GM12878 (cell line): Measurements from ENCODE around the gene KRT222. TPM values are rescaled to one million over a fixed set of nuclear protein-coding genes. Genes with fewer than 3 reads are reported as not detected.

Source experiments
- ATAC-seq: fragments of 200-7000 bp; cut with Tn5 transposase; 3 replicates; pipeline ENCODE4 v1.9.1; 2020; ENCODE audit warnings: mild to moderate bottlenecking, moderate library complexity
- BruUV-seq: library from RNA; stranded (reverse); fragments of 400-500 nt; replicated peaks from 2 replicates; lab custom pipeline; 2021; lab: Mats Ljungman, UMichigan
- CTCF ChIA-PET: fragments of 300-600 bp; sonication (Branson Sonifier 250); formaldehyde crosslinking; extraction: SDS; loops from one replicate; lab custom pipeline; 2021; ENCODE audit warnings: inconsistent platforms; lab: Yijun Ruan, JAX
- POLR2A ChIA-PET: fragments of 350-600 bp; formaldehyde crosslinking; extraction: SDS; loops from one replicate; lab custom pipeline; 2021; ENCODE audit warnings: inconsistent platforms; lab: Charles Lee
- RAD21 ChIA-PET: fragments of 300-600 bp; sonication (Branson Sonifier 250); formaldehyde crosslinking; loops from one replicate; lab custom pipeline; 2023; ENCODE audit warnings: antibody characterized with exemption; ENCODE audit not compliant: unreplicated experiment; lab: Charles Lee
- SMC1A ChIA-PET: fragments of 300-600 bp; sonication (Branson Sonifier 250); formaldehyde crosslinking; loops from one replicate; lab custom pipeline; 2023; ENCODE audit not compliant: unreplicated experiment, uncharacterized antibody; lab: Charles Lee
- DNase-seq: peaks from one replicate; pipeline ENCODE4 v3.0.0-alpha.2; 2011; ENCODE audit warnings: low read depth, low spot score
- FAIRE-seq: peaks from 3 replicates; lab custom pipeline; 2011; peaks lifted over from hg19 to GRCh38; lab: Jason Lieb, UNC
- H2AFZ ChIP-seq: 2 replicates; pipeline ENCODE4 v1.6.0; 2011; ENCODE audit warnings: low read depth, low read length, control low read depth; ENCODE audit not compliant: control insufficient read depth
- H3K27ac ChIP-seq: 2 replicates; pipeline ENCODE4 v1.5.1; 2011; ENCODE audit warnings: control low read depth; ENCODE audit not compliant: control insufficient read depth, insufficient read depth
- H3K27me3 ChIP-seq, 2 experiments: replicated peaks in 1 of 2; 2 replicates each; pipeline versions ENCODE4 v1.6.0 to v1.6.1; 2011; ENCODE audit warnings: low read length in 1 of 2; ENCODE audit not compliant: control insufficient read depth in 2 of 2, insufficient read depth in 2 of 2
- H3K36me3 ChIP-seq, 2 experiments: 2 replicates each; pipeline ENCODE4 v1.5.1; 2011; ENCODE audit warnings: low read length in 1 of 2; ENCODE audit not compliant: control insufficient read depth in 2 of 2, insufficient read depth in 2 of 2
- H3K4me1 ChIP-seq: 2 replicates; pipeline ENCODE4 v1.6.1; 2011; ENCODE audit warnings: mild to moderate bottlenecking, low read length, moderate library complexity, mixed read lengths; ENCODE audit not compliant: control insufficient read depth, insufficient read depth
- H3K4me2 ChIP-seq: 2 replicates; pipeline ENCODE4 v1.6.0; 2011; ENCODE audit warnings: control low read depth; ENCODE audit not compliant: control insufficient read depth, insufficient read depth
- H3K4me3 ChIP-seq: fragments of 200-600 bp; sonication (generic); 2 replicates; pipeline ENCODE4 v1.5.1; 2016
- H3K79me2 ChIP-seq: 2 replicates; pipeline ENCODE4 v1.6.0; 2011; ENCODE audit warnings: low read length; ENCODE audit not compliant: control insufficient read depth, insufficient read depth
- H3K9ac ChIP-seq: 2 replicates; pipeline ENCODE4 v1.8.0; 2011; ENCODE audit warnings: low read length, control low read depth, mixed read lengths; ENCODE audit not compliant: control insufficient read depth, insufficient read depth
- H3K9me3 ChIP-seq: replicated peaks from 3 replicates; pipeline ENCODE4 v1.5.1; 2011; ENCODE audit warnings: mild to moderate bottlenecking, low read length; ENCODE audit not compliant: control insufficient read depth, insufficient read depth
- H4K20me1 ChIP-seq: 2 replicates; pipeline ENCODE4 v1.6.0; 2011; ENCODE audit not compliant: control insufficient read depth, insufficient read depth
- ATF7 ChIP-seq: fragments of 450-650 bp; IDR thresholded peaks from 2 replicates; pipeline ENCODE4 v1.6.1; 2016; ENCODE audit warnings: low read depth, mild to moderate bottlenecking
- EP300 ChIP-seq, 2 experiments: fragments of 150-350 bp in 1 of 2; IDR thresholded peaks; 2 replicates each; pipeline ENCODE4 v1.6.1; 2011 to 2012; ENCODE audit warnings: low read depth in 2 of 2, low read length in 2 of 2, borderline replicate concordance in 1 of 2, improper control_type of control experiment in 1 of 2, inconsistent platforms in 1 of 2; ENCODE audit not compliant: control insufficient read depth in 1 of 2
- GATAD2B ChIP-seq: fragments of 450-650 bp; conservative IDR thresholded peaks from 2 replicates; pipeline ENCODE4 v1.6.1; 2017; ENCODE audit warnings: low read depth, mild to moderate bottlenecking, moderate library complexity
- HCFC1 ChIP-seq: fragments of 150-350 bp; IDR thresholded peaks from 2 replicates; pipeline ENCODE4 v1.6.1; 2014; ENCODE audit warnings: low read length
- IKZF2 ChIP-seq, 2 experiments: fragments of 450-650 bp; IDR thresholded peaks; 2 replicates each; pipeline ENCODE4 v1.6.1; 2017; ENCODE audit warnings: mild to moderate bottlenecking in 2 of 2, moderate library complexity in 2 of 2
- MTA2 ChIP-seq: fragments of 450-650 bp; IDR thresholded peaks from 2 replicates; pipeline ENCODE4 v1.6.1; 2016; ENCODE audit warnings: low read depth, mild to moderate bottlenecking, moderate library complexity
- NBN ChIP-seq: fragments of 450-650 bp; IDR thresholded peaks from 2 replicates; pipeline ENCODE4 v1.6.1; 2016
- NFYB ChIP-seq: IDR thresholded peaks from 2 replicates; pipeline ENCODE4 v1.6.1; 2011; ENCODE audit warnings: low read depth, mild to moderate bottlenecking, low read length, improper control_type of control experiment, moderate library complexity; ENCODE audit not compliant: insufficient read depth
- RB1 ChIP-seq: fragments of 450-650 bp; formaldehyde crosslinking; IDR thresholded peaks from 2 replicates; pipeline ENCODE4 v1.6.1; 2017; ENCODE audit warnings: mild to moderate bottlenecking, borderline replicate concordance
- SMARCA5 ChIP-seq: fragments of 450-650 bp; IDR thresholded peaks from 2 replicates; pipeline ENCODE4 v1.6.1; 2017; ENCODE audit warnings: mild to moderate bottlenecking
- ZNF207 ChIP-seq: fragments of 450-650 bp; IDR thresholded peaks from 2 replicates; pipeline ENCODE4 v1.6.1; 2014; ENCODE audit warnings: antibody characterized with exemption, mild to moderate bottlenecking, borderline replicate concordance
- ZNF384 ChIP-seq: IDR thresholded peaks from 2 replicates; pipeline ENCODE4 v1.6.1; 2012; ENCODE audit warnings: low read depth, mild to moderate bottlenecking, low read length, improper control_type of control experiment, borderline replicate concordance
- WGBS: methylation state at CpG from one replicate; pipeline ENCODE4 v1.1.6; 2016; ENCODE audit warnings: low lambda C conversion rate; ENCODE audit not compliant: insufficient replicate concordance, insufficient coverage; ENCODE audit errors: missing lambda C conversion rate; 5-methylcytosine and 5-hydroxymethylcytosine counted together
- in situ Hi-C: fragments of 300-500 bp; cut with MboI; formaldehyde crosslinking; loops from 9 replicates; pipeline ENCODE4 v1.14.3; 2018; ENCODE audit warnings: mixed read lengths
- intact Hi-C: fragments of 100-400 bp; cut with micrococcal nuclease; formaldehyde crosslinking; loops from one replicate; pipeline ENCODE4 v1.14.2; 2022; ENCODE audit not compliant: unreplicated experiment
- polyA plus RNA-seq, 11 experiments: library from polyadenylated mRNA; depleted of rRNA in 4 of 11; unstranded in 6 of 11; stranded (reverse) in 5 of 11; fragments of >200 nt; fragmentation: Nextera tagmentation in 4 of 11; fragmentation: Illumina TruSeq in 1 of 11; extraction: Ambion mirVana in 4 of 11; extraction: Trizol in 1 of 11; gene quantifications; 1 replicate in 1 of 11; 2 replicates in 10 of 11; pipeline versions ENCODE4 v1.2.1 to v1.2.3, GENCODE V29; 2011 to 2016; ENCODE audit warnings: inconsistent platforms in 2 of 11, missing spikeins in 2 of 11, low read depth in 1 of 11
- total RNA-seq, 4 experiments: library from RNA; depleted of rRNA in 3 of 4; stranded (reverse); fragments of >200 nt in 3 of 4; fragmentation: Illumina TruSeq in 1 of 4; extraction: Trizol in 1 of 4; gene quantifications; 2 replicates each; pipeline versions ENCODE4 v1.2.1 to v1.2.3, GENCODE V29; 2013 to 2021
- TF ChIP-seq, protein P1 (sequence below): fragments of 150-350 bp; IDR thresholded peaks from 2 replicates; pipeline ENCODE4 v1.6.1; 2014; ENCODE audit warnings: mild to moderate bottlenecking, low read depth, low read length
- TF ChIP-seq, protein P2 (sequence below): IDR thresholded peaks from 2 replicates; pipeline ENCODE4 v1.6.1; 2012; ENCODE audit warnings: low read depth, low read length, improper control_type of control experiment
- TF ChIP-seq, protein P3 (sequence below): fragments of 450-650 bp; IDR thresholded peaks from 2 replicates; pipeline ENCODE4 v1.6.1; 2016; ENCODE audit warnings: mild to moderate bottlenecking

KRT222 gene
- total and polyA plus RNA-seq, 10 of the 15 experiments (the other 5 are each of a cell fraction or from before 2014, with no cell fraction given): 0.21 to 6.4 (median 0.54) TPM; not detected in 1

DNA sequence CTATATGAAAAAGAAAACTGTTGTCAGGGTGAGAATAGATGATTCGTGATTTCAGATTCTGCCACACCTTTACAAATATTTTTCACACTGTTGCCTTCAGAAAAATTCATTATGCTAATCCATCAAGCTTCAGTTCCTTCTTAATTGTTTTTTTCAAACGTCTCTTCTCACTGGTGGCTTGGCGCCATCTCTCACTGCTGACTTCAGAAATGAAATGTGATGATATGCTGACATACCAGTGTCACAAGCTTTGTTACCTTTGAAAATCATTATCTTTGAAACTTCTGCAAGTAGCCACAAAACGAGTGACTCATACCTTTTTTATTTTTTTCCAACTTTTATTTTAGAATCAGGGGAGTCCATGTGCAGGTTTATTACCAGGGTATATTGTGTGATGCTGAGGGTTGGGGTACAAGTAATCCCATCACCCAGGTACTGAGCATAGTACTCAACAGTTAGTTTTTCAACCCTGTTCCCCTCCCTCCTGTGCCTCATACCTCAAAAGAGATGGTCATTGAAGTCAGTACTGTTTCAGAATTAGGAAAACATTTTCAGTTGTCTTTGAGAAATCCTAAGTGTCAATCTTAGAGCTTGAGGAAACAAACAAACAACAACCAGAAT lies 14.0 kb upstream of the KRT222 start:
- H3K4me3 ChIP-seq: no peak overlapping the region; the same call in 1 of the 2 replicates
- 21% methylated on average over 4 of the region's 4 CpGs for WGBS
- intact Hi-C loops: loop anchor here (5.0 kb wide), 1 partner anchor 98 kb away; no protein-coding TSS in a partner anchor
- ChIA-PET CTCF (interaction anchor here (0.7 to 4.1 kb wide), 6 partner anchors 15 to 64 kb away, joined by 3 to 18 read pairs (median 6); no protein-coding TSS in a partner anchor), RAD21 (interaction anchor here (0.7 to 3.1 kb wide), 10 partner anchors 13 to 999 kb away, joined by 3 to 15 read pairs (median 7); partner anchors contain the start of gene TOP2A), SMC1A (interaction anchor here (0.8 to 9.3 kb wide), 18 partner anchors 10 to 79 kb away, joined by 3 to 58 read pairs (median 4); partner anchors contain the start of gene KRT24), POLR2A (interaction anchor here (1.0 to 1.7 kb wide), 4 partner anchors 47 to 64 kb away, joined by 3 read pairs; no protein-coding TSS in a partner anchor)
- H2AFZ ChIP-seq: no peak overlapping the region
- no peak overlapping the region for H3K27ac ChIP-seq
- FAIRE-seq (peak; percentile 72), ATAC-seq (peak; percentile 84), DNase-seq (no peak)
- BruUV-seq: no TSS peak
- H3K4me2 ChIP-seq: no peak overlapping the region
- H3K9ac ChIP-seq: no peak overlapping the region
- H3K36me3 ChIP-seq: no peaks in the 10 kb centered on the region
- peaks cover 0 to 8% of the 10 kb centered on the region in 2 experiments; a peak in 1 of 4 replicates for H3K27me3 ChIP-seq
- H3K79me2 ChIP-seq: no peaks in the 10 kb centered on the region
- H4K20me1 ChIP-seq: no peaks in the 10 kb centered on the region
- in situ Hi-C loops: no loop called here
- no peaks in the 10 kb centered on the region for H3K4me1 ChIP-seq
- H3K9me3 ChIP-seq: no peaks in the 10 kb centered on the region
- TF ChIP-seq MTA2: peak; percentile 90
- peak; percentile 60; the same call in 1 of the 2 replicates for TF ChIP-seq ZNF384
- TF ChIP-seq IKZF2 (IDR thresholded peaks at IDR 0.05): peak in 1 of 2 experiments; percentile 16; a peak in 1 of 4 replicates
- TF ChIP-seq, protein P1, sequence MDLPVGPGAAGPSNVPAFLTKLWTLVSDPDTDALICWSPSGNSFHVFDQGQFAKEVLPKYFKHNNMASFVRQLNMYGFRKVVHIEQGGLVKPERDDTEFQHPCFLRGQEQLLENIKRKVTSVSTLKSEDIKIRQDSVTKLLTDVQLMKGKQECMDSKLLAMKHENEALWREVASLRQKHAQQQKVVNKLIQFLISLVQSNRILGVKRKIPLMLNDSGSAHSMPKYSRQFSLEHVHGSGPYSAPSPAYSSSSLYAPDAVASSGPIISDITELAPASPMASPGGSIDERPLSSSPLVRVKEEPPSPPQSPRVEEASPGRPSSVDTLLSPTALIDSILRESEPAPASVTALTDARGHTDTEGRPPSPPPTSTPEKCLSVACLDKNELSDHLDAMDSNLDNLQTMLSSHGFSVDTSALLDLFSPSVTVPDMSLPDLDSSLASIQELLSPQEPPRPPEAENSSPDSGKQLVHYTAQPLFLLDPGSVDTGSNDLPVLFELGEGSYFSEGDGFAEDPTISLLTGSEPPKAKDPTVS: 0 out of 2 replicates have a peak, but pooled peaks have one; percentile 31
- TF ChIP-seq RB1: peak; percentile 57; the same call in 1 of the 2 replicates
- TF ChIP-seq, protein P2, sequence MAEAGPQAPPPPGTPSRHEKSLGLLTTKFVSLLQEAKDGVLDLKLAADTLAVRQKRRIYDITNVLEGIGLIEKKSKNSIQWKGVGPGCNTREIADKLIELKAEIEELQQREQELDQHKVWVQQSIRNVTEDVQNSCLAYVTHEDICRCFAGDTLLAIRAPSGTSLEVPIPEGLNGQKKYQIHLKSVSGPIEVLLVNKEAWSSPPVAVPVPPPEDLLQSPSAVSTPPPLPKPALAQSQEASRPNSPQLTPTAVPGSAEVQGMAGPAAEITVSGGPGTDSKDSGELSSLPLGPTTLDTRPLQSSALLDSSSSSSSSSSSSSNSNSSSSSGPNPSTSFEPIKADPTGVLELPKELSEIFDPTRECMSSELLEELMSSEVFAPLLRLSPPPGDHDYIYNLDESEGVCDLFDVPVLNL: peak; percentile 66; the same call in 1 of the 2 replicates
- peak; percentile 74 for TF ChIP-seq ATF7
- TF ChIP-seq SMARCA5: peak; percentile 12; the same call in 1 of the 2 replicates
- TF ChIP-seq GATAD2B: no peak
- TF ChIP-seq EP300 (IDR thresholded peaks at IDR 0.05; ENCODE audit: borderline replicate concordance in 1 of 2, control insufficient read depth in 1 of 2, low read depth in 2 of 2, low read length in 2 of 2): peak in 1 of 2 experiments; percentile 52; a peak in 1 of 4 replicates
- TF ChIP-seq NFYB: no peak
- TF ChIP-seq NBN: 0 out of 2 replicates have a peak, but pooled peaks have one; percentile 29
- no peak for TF ChIP-seq HCFC1
- TF ChIP-seq ZNF207: no peak
- TF ChIP-seq, protein P3, sequence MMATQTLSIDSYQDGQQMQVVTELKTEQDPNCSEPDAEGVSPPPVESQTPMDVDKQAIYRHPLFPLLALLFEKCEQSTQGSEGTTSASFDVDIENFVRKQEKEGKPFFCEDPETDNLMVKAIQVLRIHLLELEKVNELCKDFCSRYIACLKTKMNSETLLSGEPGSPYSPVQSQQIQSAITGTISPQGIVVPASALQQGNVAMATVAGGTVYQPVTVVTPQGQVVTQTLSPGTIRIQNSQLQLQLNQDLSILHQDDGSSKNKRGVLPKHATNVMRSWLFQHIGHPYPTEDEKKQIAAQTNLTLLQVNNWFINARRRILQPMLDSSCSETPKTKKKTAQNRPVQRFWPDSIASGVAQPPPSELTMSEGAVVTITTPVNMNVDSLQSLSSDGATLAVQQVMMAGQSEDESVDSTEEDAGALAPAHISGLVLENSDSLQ: peak; percentile 49
